ENCODE measurements around the gene DDX21.
"Not testable (repeated sequence)": the region's sequence is repeated elsewhere in the genome, so short reads cannot be mapped to it uniquely, and the experiment has no call there.

DDX21 gene

GRCh38 chr10:68988530-68989316, 32.8 kb downstream of the DDX21 start, which contains the start of gene KIFBP:
KIFBP (plus strand) TSS chr10:68988803; CDS start chr10:68988833, 30 bp downstream.
- no peaks in the 10 kb centered on the region for H3K27me3 ChIP-seq (replicated peaks; ENCODE audit: control insufficient read depth, insufficient read depth, low read length)
- peak within 1 kb of the TSS; percentile 97 for H3K9ac ChIP-seq (ENCODE audit: low read length)
- peak; percentile 99 for DNase-seq (ENCODE audit: low read depth)
- peaks cover 43% of the 10 kb centered on the region for H3K4me1 ChIP-seq (ENCODE audit: control insufficient read depth, insufficient read depth, low read length)
- peak within 1 kb of the TSS; percentile 100 for H3K4me3 ChIP-seq (ENCODE audit: low read length)
- H3K9me3 ChIP-seq (ENCODE audit: control insufficient read depth, low read length): no peaks in the 10 kb centered on the region
- H3K36me3 ChIP-seq (ENCODE audit: control insufficient read depth, insufficient read depth, low read length, severe bottlenecking): peaks cover 24% of the 10 kb centered on the region

- Histone ChIP-seq H3K36me3 (ENCODE audit: control insufficient read depth, insufficient read depth, low read length, severe bottlenecking) (peaks cover 17% of the 10 kb centered on the region), H3K4me3 (ENCODE audit: low read length) (peak overlapping the region; percentile 100)
- DNase-seq (ENCODE audit: low read depth): peak; percentile 56
Observed at GRCh38 chr10:68989317-68989990, 33.5 kb downstream of the DDX21 start.

DNA sequence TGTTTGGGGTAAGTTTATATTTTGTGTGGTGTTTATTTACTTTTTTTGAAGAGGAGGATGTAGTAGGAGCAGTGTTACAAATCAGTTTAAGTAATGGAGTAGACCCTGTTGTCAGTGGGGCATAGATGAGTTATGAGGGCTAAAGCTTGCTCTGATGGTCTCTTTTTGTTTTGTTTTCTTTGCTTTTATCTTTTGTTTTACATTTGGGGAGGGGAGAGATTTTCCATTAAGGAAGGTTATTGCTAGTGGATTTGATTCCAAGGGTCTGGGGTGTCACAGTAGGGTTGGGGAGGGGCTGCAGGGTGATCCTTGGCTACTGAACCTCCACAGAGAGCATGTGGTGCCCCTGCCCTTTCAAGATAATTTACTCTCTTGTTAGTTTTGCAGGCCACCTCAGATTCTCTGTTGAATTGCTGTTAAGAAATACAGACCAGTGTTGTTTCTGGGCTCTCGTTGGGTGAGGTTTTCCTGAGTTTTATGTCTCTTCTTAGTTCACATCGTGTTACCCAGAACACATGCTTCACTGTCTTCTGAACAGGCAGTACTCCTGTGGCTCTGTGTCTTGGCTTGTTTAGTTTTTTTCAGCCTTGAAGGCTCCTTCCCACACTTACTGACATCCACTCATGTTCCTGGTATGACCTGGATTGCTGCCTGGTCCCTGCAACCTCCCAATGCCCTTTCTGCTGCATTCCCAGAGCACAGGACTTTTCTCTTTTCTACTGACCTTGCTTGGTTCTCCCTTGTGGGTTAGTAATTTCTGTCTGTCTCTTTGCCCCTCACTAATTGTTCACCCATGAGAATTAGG, 36.9 kb downstream of the DDX21 start:
- Histone ChIP-seq H3K9ac (ENCODE audit: low read length) (peak overlapping the region; percentile 79), H3K9me3 (ENCODE audit: control insufficient read depth, low read length) (no peaks in the 10 kb centered on the region), H3K27me3 (replicated peaks; ENCODE audit: control insufficient read depth, insufficient read depth, low read length) (no peaks in the 10 kb centered on the region), H3K4me1 (ENCODE audit: control insufficient read depth, insufficient read depth, low read length) (peaks cover 56% of the 10 kb centered on the region), H3K36me3 (ENCODE audit: control insufficient read depth, insufficient read depth, low read length, severe bottlenecking) (no peaks in the 10 kb centered on the region), H3K4me3 (ENCODE audit: low read length) (peak overlapping the region; percentile 67)
- DNase-seq (ENCODE audit: low read depth): peak; percentile 93

More at GRCh38 chr10:68989317-68989990, 33.5 kb downstream of the DDX21 start:
- Histone ChIP-seq H3K9ac (ENCODE audit: low read length) (peak overlapping the region; percentile 97), H3K4me1 (ENCODE audit: control insufficient read depth, insufficient read depth, low read length) (peaks cover 51% of the 10 kb centered on the region), H3K27me3 (replicated peaks; ENCODE audit: control insufficient read depth, insufficient read depth, low read length) (no peaks in the 10 kb centered on the region), H3K9me3 (ENCODE audit: control insufficient read depth, low read length) (no peaks in the 10 kb centered on the region)

GRCh38 chr10:68997211-68997610, 41.2 kb downstream of the DDX21 start:
- no peaks in the 10 kb centered on the region for H3K27me3 ChIP-seq (replicated peaks; ENCODE audit: control insufficient read depth, insufficient read depth, low read length)
- DNase-seq (ENCODE audit: low read depth): no peak
- no peak overlapping the region for H3K9ac ChIP-seq (ENCODE audit: low read length)
- H3K36me3 ChIP-seq (ENCODE audit: control insufficient read depth, insufficient read depth, low read length, severe bottlenecking): peaks cover 18% of the 10 kb centered on the region
- H3K9me3 ChIP-seq (ENCODE audit: control insufficient read depth, low read length): no peaks in the 10 kb centered on the region
- no peak overlapping the region for H3K4me3 ChIP-seq (ENCODE audit: low read length)
- H3K4me1 ChIP-seq (ENCODE audit: control insufficient read depth, insufficient read depth, low read length): peaks cover 30% of the 10 kb centered on the region

GRCh38 chr10:69004821-69005220, 48.9 kb downstream of the DDX21 start:
- no peaks in the 10 kb centered on the region for H3K27me3 ChIP-seq (replicated peaks; ENCODE audit: control insufficient read depth, insufficient read depth, low read length)
- H3K9me3 ChIP-seq (ENCODE audit: control insufficient read depth, low read length): no peaks in the 10 kb centered on the region
- H3K4me3 ChIP-seq (ENCODE audit: low read length): no peak overlapping the region
- H3K4me1 ChIP-seq (ENCODE audit: control insufficient read depth, insufficient read depth, low read length): peaks cover 14% of the 10 kb centered on the region
- H3K9ac ChIP-seq (ENCODE audit: low read length): no peak overlapping the region
- H3K36me3 ChIP-seq (ENCODE audit: control insufficient read depth, insufficient read depth, low read length, severe bottlenecking): peaks cover 57% of the 10 kb centered on the region
- DNase-seq (ENCODE audit: low read depth): peak; percentile 84

GRCh38 chr10:69005704-69006485, 49.9 kb downstream of the DDX21 start:
- Histone ChIP-seq H3K9me3 (ENCODE audit: control insufficient read depth, low read length) (no peaks in the 10 kb centered on the region), H3K36me3 (ENCODE audit: control insufficient read depth, insufficient read depth, low read length, severe bottlenecking) (peaks cover 53% of the 10 kb centered on the region), H3K4me1 (ENCODE audit: control insufficient read depth, insufficient read depth, low read length) (peaks cover 21% of the 10 kb centered on the region), H3K9ac (ENCODE audit: low read length) (no peak overlapping the region), H3K27me3 (replicated peaks; ENCODE audit: control insufficient read depth, insufficient read depth, low read length) (no peaks in the 10 kb centered on the region), H3K4me3 (ENCODE audit: low read length) (no peak overlapping the region)
- no peak for DNase-seq (ENCODE audit: low read depth)

DNA sequence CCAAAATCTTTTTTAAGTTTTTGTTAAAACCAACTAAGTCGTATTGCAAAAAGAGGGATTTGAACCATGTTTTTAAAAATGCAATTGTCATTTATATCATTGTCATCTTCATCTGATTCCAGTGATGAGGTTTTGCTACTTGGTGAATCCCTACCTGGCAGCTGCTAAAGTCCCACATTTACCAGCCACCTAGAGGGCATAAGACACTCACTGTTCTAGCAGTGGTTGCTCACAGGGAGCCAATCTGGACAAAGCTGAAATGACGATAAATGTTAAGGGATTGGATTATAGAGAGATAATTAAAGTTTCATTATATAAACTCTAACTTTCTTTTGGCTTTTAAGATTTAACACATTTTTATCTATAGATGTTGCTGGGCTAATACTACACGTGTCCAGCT, 51.3 kb downstream of the DDX21 start:
- Histone ChIP-seq H3K4me1 (ENCODE audit: control insufficient read depth, insufficient read depth, low read length) (peaks cover 21% of the 10 kb centered on the region), H3K27me3 (replicated peaks; ENCODE audit: control insufficient read depth, insufficient read depth, low read length) (no peaks in the 10 kb centered on the region), H3K36me3 (ENCODE audit: control insufficient read depth, insufficient read depth, low read length, severe bottlenecking) (peaks cover 51% of the 10 kb centered on the region), H3K9ac (ENCODE audit: low read length) (no peak overlapping the region), H3K4me3 (ENCODE audit: low read length) (no peak overlapping the region), H3K9me3 (ENCODE audit: control insufficient read depth, low read length) (no peaks in the 10 kb centered on the region)
- DNase-seq (ENCODE audit: low read depth): no peak

GRCh38 chr10:69009360-69009759, 53.4 kb downstream of the DDX21 start:
- H3K36me3 ChIP-seq (ENCODE audit: control insufficient read depth, insufficient read depth, low read length, severe bottlenecking): peaks cover 60% of the 10 kb centered on the region
- no peak overlapping the region for H3K4me3 ChIP-seq (ENCODE audit: low read length)
- H3K27me3 ChIP-seq (replicated peaks; ENCODE audit: control insufficient read depth, insufficient read depth, low read length): no peaks in the 10 kb centered on the region
- peak; percentile 80 for DNase-seq (ENCODE audit: low read depth)
- H3K9me3 ChIP-seq (ENCODE audit: control insufficient read depth, low read length): no peaks in the 10 kb centered on the region
- peaks cover 21% of the 10 kb centered on the region for H3K4me1 ChIP-seq (ENCODE audit: control insufficient read depth, insufficient read depth, low read length)
- no peak overlapping the region for H3K9ac ChIP-seq (ENCODE audit: low read length)

- H3K4me3 ChIP-seq (ENCODE audit: low read length): no peak overlapping the region
Observed at GRCh38 chr10:69010151-69010640, 54.2 kb downstream of the DDX21 start.

GRCh38 chr10:69012778-69013177, 56.8 kb downstream of the DDX21 start:
- H3K36me3 ChIP-seq (ENCODE audit: control insufficient read depth, insufficient read depth, low read length, severe bottlenecking): peaks cover 65% of the 10 kb centered on the region
- DNase-seq (ENCODE audit: low read depth); H3K27me3 ChIP-seq (replicated peaks; ENCODE audit: control insufficient read depth, insufficient read depth, low read length); H3K9me3 ChIP-seq (ENCODE audit: control insufficient read depth, low read length); H3K9ac ChIP-seq (ENCODE audit: low read length); H3K4me3 ChIP-seq (ENCODE audit: low read length): not testable (repeated sequence)
- H3K4me1 ChIP-seq (ENCODE audit: control insufficient read depth, insufficient read depth, low read length): peaks cover 21% of the 10 kb centered on the region

More at GRCh38 chr10:69010151-69010640, 54.2 kb downstream of the DDX21 start:
- DNase-seq (ENCODE audit: low read depth): peak; percentile 67
- Histone ChIP-seq H3K4me1 (ENCODE audit: control insufficient read depth, insufficient read depth, low read length) (peaks cover 21% of the 10 kb centered on the region), H3K9ac (ENCODE audit: low read length) (no peak overlapping the region), H3K9me3 (ENCODE audit: control insufficient read depth, low read length) (no peaks in the 10 kb centered on the region), H3K27me3 (replicated peaks; ENCODE audit: control insufficient read depth, insufficient read depth, low read length) (no peaks in the 10 kb centered on the region), H3K36me3 (ENCODE audit: control insufficient read depth, insufficient read depth, low read length, severe bottlenecking) (peaks cover 66% of the 10 kb centered on the region)

Data from adipocyte (in vitro differentiated cells).